ENCODE results near the gene CCNH.

- TF ChIP-seq POLR2AphosphoS5 (IDR thresholded peaks at IDR 0.05; ENCODE audit: borderline replicate concordance, low read depth, low read length): no peak
- no peak for TF ChIP-seq EZH2 (IDR thresholded peaks at IDR 0.05)
Measured at GRCh38 chr5:87390075-87390474, 22.7 kb downstream of the CCNH start.

Data from SK-N-MC (cell line).